IPS-NIHi11 (cell line): Measurements from ENCODE around the gene ZBTB1.

Source experiments
- DNase-seq: peaks from one replicate; pipeline ENCODE4 v3.0.0; 2012; ENCODE audit warnings: mixed read lengths, low spot score

Gene ZBTB1

GRCh38 chr14:64504310-64504896 lies at the start of gene ZBTB1:
ZBTB1 (plus strand) TSS chr14:64504770; CDS start chr14:64521505, 16,735 bp downstream.
- DNase-seq: peak; percentile 76

GRCh38 chr14:64459405-64460136 lies 45.0 kb upstream of the ZBTB1 start:
- no peak for DNase-seq

DNA sequence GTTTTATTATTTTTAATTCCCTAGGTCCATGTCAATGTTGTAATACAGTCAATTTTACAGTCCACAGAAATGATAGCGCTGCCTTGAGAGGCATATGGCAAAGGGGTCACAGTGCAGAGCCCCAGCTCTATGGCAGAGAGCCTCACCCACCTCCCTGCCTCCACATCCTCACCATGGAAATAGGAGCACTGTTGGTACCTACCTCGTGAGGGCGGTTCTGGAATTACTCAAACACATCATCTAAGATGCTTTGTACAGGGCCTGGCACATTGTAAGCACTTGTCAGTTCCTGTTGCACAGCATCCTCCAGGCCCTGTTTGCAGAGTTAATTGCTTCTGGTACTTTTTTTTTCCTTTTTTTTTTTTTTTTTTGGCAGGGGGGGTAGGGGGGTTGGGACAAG lies 43.3 kb upstream of the ZBTB1 start:
- DNase-seq: no peak

GRCh38 chr14:64463195-64463594 lies 41.4 kb upstream of the ZBTB1 start:
- no peak for DNase-seq

DNA sequence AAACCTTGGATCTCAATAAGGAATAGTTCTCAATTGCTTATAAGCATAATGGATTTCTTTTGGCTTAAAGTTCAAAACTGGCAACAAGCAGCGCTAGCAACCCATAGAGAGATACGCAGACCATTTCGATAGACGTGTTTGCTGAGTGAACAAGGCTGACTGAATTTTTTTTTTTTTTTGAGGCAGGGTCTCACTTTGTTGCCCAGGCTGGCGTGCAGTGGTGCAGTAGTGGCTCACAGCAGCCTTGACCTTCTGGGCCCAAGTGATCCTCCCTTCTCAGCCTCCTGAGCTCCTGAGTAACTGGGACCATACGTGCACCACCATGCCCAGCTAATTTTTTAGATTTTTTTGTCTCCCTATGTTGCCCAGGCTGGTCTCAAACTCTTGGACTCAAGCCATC lies 40.7 kb upstream of the ZBTB1 start:
- DNase-seq: no peak

- peak; percentile 41 for DNase-seq
These were observed 39.9 kb upstream of the ZBTB1 start for GRCh38 chr14:64464651-64465050.

- DNase-seq: peak; percentile 94
These were observed 39.3 kb upstream of the ZBTB1 start, which contains the start of gene AKAP5 for GRCh38 chr14:64465191-64465822. AKAP5 (plus strand) TSS chr14:64465499; CDS start chr14:64468395, 2,896 bp downstream.

GRCh38 chr14:64465831-64466554 lies 38.6 kb upstream of the ZBTB1 start:
- peak; percentile 61 for DNase-seq

GRCh38 chr14:64467101-64467500 lies 37.5 kb upstream of the ZBTB1 start:
- DNase-seq: no peak

DNA sequence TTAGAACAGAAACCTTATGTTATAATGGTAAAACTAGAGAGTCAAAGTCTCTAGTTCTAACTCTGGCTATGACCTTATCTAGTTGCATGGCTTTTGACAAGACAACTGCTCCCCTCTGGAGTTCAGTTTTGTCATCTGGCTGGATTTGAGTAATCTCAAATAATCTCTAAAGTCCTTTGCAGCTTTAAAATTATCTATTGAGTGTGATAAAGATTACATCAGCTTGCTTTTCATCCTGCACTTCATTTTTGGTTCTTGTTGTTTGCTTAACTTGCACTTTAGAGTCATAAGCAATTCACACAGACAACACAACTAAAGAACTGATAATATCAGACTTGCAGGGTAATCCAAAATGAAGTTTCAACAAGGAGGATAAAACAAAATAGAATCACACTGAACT lies 37.0 kb upstream of the ZBTB1 start:
- DNase-seq: no peak

- no peak for DNase-seq
These were observed 36.1 kb upstream of the ZBTB1 start for GRCh38 chr14:64468451-64468850.

GRCh38 chr14:64474041-64474440 lies 30.5 kb upstream of the ZBTB1 start:
- no peak for DNase-seq

- no peak for DNase-seq
These were observed 29.9 kb upstream of the ZBTB1 start for GRCh38 chr14:64474698-64475097.

GRCh38 chr14:64475585-64476273 lies 28.8 kb upstream of the ZBTB1 start:
- DNase-seq: no peak

- DNase-seq: no peak
These were observed 28.1 kb upstream of the ZBTB1 start for GRCh38 chr14:64476438-64476837.

DNA sequence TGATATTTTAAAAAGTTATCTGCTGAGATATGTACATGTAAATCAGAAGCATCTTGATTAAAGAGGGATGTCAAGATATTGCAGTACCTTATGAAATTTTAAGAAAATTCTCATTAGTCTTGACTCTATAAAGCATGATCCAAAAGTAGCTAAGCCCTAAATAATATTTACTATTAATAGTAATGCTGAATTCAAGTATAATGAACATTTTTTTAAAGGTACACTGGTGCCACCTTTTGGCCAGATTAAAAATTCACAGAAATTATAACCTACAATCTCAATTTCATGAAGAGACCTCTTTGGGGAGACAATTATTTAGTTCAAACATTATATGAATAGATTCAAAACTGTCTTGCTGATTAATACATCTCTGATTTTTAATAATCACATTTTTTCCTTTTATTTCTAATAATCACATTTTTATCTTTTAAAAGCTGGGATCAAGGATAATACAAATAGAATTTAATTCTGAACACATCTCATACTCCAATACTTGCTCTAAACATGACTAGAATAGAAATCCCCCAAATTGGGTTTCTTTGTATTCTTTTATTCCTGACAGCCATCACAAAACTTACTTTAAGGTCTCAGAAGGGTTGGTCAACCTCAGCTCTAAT lies 25.8 kb upstream of the ZBTB1 start:
- DNase-seq: no peak

DNA sequence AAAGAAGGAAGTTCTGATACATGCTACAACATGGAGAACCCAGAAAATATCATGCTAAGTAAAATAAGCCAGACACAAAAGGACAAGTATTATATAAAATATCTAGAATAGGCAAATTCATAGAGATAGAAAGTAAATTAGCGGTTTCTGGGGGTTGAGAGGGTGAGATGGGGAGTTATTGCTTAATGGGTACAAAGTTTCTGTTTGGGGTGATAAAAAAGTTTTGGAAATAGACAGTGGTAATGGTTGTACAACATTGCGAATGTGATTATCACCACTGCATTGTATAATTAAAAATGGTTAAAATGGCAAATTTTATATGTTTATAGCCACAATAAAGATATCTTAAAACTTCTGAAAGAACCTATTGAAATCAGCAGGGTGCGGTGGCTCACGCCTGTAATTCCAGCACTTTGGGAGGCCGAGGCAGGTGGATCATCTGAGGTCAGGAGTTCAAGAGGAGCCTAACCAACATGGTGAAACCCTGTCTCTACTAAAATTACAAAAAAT lies 15.9 kb upstream of the ZBTB1 start:
- DNase-seq: no peak

DNA sequence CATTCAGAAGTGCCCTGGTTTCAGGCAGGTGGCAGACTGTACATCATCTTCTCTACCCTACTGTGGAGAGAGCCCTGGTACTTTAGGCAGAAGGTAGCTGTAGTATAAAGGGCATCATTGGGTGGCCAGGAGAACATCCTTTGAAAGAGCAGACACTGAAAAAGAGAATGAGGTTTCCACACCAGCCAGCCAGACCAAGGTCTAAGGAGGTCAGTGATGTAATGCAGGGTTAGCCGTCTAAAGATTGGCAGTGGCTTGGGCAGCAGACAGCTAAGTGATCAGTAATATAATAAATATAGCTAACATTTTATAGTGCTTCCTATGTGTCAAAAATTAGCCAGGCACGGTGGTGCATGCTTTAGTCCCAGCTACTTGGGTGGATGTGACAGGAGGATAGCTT lies 12.9 kb upstream of the ZBTB1 start:
- DNase-seq: no peak

GRCh38 chr14:64493455-64493854 lies 11.1 kb upstream of the ZBTB1 start:
- no peak for DNase-seq

DNA sequence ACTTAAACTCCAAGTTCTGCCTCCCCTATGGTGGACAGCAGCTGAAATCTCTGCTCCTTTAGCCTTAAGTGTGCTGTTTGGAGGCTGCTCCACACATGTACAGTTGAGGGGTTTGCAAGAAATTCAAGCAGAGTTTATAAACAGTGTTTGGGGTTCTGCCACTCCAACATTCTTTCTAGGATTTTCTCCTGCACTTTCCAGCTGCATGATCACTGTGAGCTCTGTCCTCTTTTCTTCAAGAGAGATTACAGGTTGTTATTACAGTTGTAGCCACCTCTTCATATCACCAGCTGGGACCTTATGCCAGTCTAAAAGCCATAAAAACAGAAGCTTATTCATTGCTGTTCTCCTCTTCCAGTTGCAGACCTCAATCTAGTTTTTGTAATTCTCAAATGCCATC lies 9.3 kb upstream of the ZBTB1 start:
- no peak for DNase-seq

DNA sequence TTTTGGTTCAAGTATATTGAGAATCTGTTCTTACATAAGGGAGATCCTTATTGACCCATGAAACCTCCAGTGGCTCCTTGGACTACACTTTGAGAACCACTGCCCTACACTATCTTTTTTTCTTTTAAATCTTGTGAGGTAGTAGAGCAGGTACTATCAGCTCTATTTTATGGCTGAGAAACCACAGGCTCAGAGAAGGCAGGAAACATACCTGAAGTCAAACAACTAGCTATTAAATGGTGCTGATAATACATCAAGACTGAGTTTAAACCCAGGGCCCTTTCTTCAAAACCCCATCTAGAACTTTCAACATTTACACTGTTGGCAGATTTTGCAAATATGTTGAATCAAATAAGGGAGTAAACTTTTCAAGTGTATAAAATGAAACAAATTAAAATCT lies 7.8 kb upstream of the ZBTB1 start:
- no peak for DNase-seq
